ENCODE data around the gene PTPN2. TPM values are rescaled to one million over a fixed set of nuclear protein-coding genes. Genes with fewer than 3 reads are reported as not detected.
A peak's percentile ranks its signal among the peaks of the same experiment; 100 is the strongest.

Gene PTPN2
- total and polyA plus RNA-seq, 5 experiments from 2014 or later = 62.7 to 76.1 (median 71.7) TPM

- H3K4me1 Mint-ChIP-seq = peaks cover 22 to 57% (median 41%) of the 10 kb centered on the region in 4 donors
Observed at GRCh38 chr18:12852566-12853315, 31.3 kb downstream of the PTPN2 start.

GRCh38 chr18:12851716-12852115, 32.3 kb downstream of the PTPN2 start:
- Mint-ChIP-seq H3K27ac (peak overlapping the region in 2 of 10 donors; percentile 20 to 39), H3K27me3 (no peaks in the 10 kb centered on the region), H3K36me3 (peaks cover 0 to 59% (median 24%) of the 10 kb centered on the region in 3 donors), H3K9me3 (no peaks in the 10 kb centered on the region), H3K4me1 (peaks cover 22 to 55% (median 39%) of the 10 kb centered on the region in 4 donors), H3K4me3 (no peak overlapping the region)
- POLR2A ChIA-PET = no interaction called here
- ATAC-seq (no peak), DNase-seq (no peak)

More at GRCh38 chr18:12852566-12853315, 31.3 kb downstream of the PTPN2 start:
- peak overlapping the region in 4 of 10 donors; percentile 6 to 61 (median 28) for H3K27ac Mint-ChIP-seq
- no peak overlapping the region for H3K4me3 Mint-ChIP-seq
- no peaks in the 10 kb centered on the region for H3K9me3 Mint-ChIP-seq
- no peak for DNase-seq
- H3K27me3 Mint-ChIP-seq = no peaks in the 10 kb centered on the region
- H3K36me3 Mint-ChIP-seq = peaks cover 0 to 65% (median 29%) of the 10 kb centered on the region in 3 donors
- no peak for ATAC-seq
- POLR2A ChIA-PET = interaction anchor here (1.7 kb wide), 1 partner anchor 31 kb away, joined by 4 read pairs; no protein-coding TSS in a partner anchor

- DNase-seq (no peak), ATAC-seq (no peak)
- no peak overlapping the region for H3K4me3 Mint-ChIP-seq
- no peak overlapping the region for H3K27ac Mint-ChIP-seq
- H3K27me3 Mint-ChIP-seq = no peaks in the 10 kb centered on the region
- no peaks in the 10 kb centered on the region for H3K9me3 Mint-ChIP-seq
- H3K4me1 Mint-ChIP-seq = peaks cover 10 to 59% (median 47%) of the 10 kb centered on the region in 4 donors
- POLR2A ChIA-PET = interaction anchor here (0.6 kb wide), 1 partner anchor 111 kb away, joined by 3 read pairs; no protein-coding TSS in a partner anchor
- peaks cover 0 to 40% (median 14%) of the 10 kb centered on the region in 3 donors for H3K36me3 Mint-ChIP-seq
Observed at GRCh38 chr18:12849548-12849947, 34.5 kb downstream of the PTPN2 start.

- Mint-ChIP-seq H3K4me3 (no peak overlapping the region), H3K36me3 (peaks cover 0 to 31% (median 9%) of the 10 kb centered on the region in 3 donors), H3K27ac (no peak overlapping the region), H3K27me3 (no peaks in the 10 kb centered on the region), H3K4me1 (peaks cover 12 to 61% (median 51%) of the 10 kb centered on the region in 4 donors), H3K9me3 (no peaks in the 10 kb centered on the region)
- no peak for DNase-seq
- POLR2A ChIA-PET = no interaction called here
- ATAC-seq = no peak
Observed at GRCh38 chr18:12848405-12848804, 35.6 kb downstream of the PTPN2 start.

- POLR2A ChIA-PET = interaction anchor here (0.5 to 1.9 kb wide), 3 partner anchors 9 to 39 kb away, joined by 3 to 11 read pairs (median 3); partner anchors contain the start of gene PTPN2
- H3K27me3 Mint-ChIP-seq = no peaks in the 10 kb centered on the region
- H3K27ac Mint-ChIP-seq = peak overlapping the region in 7 of 10 donors; percentile 11 to 75 (median 57)
- H3K4me1 Mint-ChIP-seq = peaks cover 23 to 84% (median 74%) of the 10 kb centered on the region in 4 donors
- no peak overlapping the region for H3K4me3 Mint-ChIP-seq
- H3K36me3 Mint-ChIP-seq = peaks cover 0 to 18% (median 8%) of the 10 kb centered on the region in 3 donors
- no peaks in the 10 kb centered on the region for H3K9me3 Mint-ChIP-seq
- ATAC-seq = no peak
- no peak for DNase-seq
Observed at GRCh38 chr18:12844391-12844790, 39.6 kb downstream of the PTPN2 start.

- no peak for DNase-seq
- peak overlapping the region in 2 of 10 donors; percentile 20 to 44 for H3K4me3 Mint-ChIP-seq
- peaks cover 0 to 12% (median 4%) of the 10 kb centered on the region in 3 donors for H3K36me3 Mint-ChIP-seq
- peak overlapping the region in 9 of 10 donors; percentile 4 to 85 (median 57) for H3K27ac Mint-ChIP-seq
- ATAC-seq = no peak
- H3K4me1 Mint-ChIP-seq = peaks cover 28 to 86% (median 74%) of the 10 kb centered on the region in 4 donors
- POLR2A ChIA-PET = interaction anchor here (0.5 to 1.9 kb wide), 2 partner anchors 9 to 40 kb away, joined by 3 to 11 read pairs; partner anchors contain the start of gene PTPN2
- no peaks in the 10 kb centered on the region for H3K9me3 Mint-ChIP-seq
- H3K27me3 Mint-ChIP-seq = no peaks in the 10 kb centered on the region
Observed at GRCh38 chr18:12843420-12844350, 40.4 kb downstream of the PTPN2 start.

- H3K36me3 Mint-ChIP-seq = peaks cover 0 to 10% (median 4%) of the 10 kb centered on the region in 3 donors
- POLR2A ChIA-PET = interaction anchor here (1.9 kb wide), 1 partner anchor 41 kb away, joined by 11 read pairs; the partner anchor contains the start of gene PTPN2
- H3K27ac Mint-ChIP-seq = peak overlapping the region in 9 of 10 donors; percentile 15 to 91 (median 63)
- H3K4me3 Mint-ChIP-seq = no peak overlapping the region
- H3K9me3 Mint-ChIP-seq = no peaks in the 10 kb centered on the region
- no peak for ATAC-seq
- H3K4me1 Mint-ChIP-seq = peaks cover 32 to 90% (median 81%) of the 10 kb centered on the region in 4 donors
- no peak for DNase-seq
- no peaks in the 10 kb centered on the region for H3K27me3 Mint-ChIP-seq
Observed at GRCh38 chr18:12842459-12843380, 41.3 kb downstream of the PTPN2 start.

GRCh38 chr18:12841070-12841469, 43.0 kb downstream of the PTPN2 start:
- peak overlapping the region in 3 of 10 donors; percentile 37 to 76 (median 45) for H3K4me3 Mint-ChIP-seq
- POLR2A ChIA-PET = no interaction called here
- H3K4me1 Mint-ChIP-seq = peaks cover 32 to 81% (median 76%) of the 10 kb centered on the region in 4 donors
- H3K27ac Mint-ChIP-seq = peak overlapping the region in 9 of 10 donors; percentile 12 to 95 (median 86)
- no peaks in the 10 kb centered on the region for H3K27me3 Mint-ChIP-seq
- ATAC-seq = no peak
- H3K36me3 Mint-ChIP-seq = peaks cover 0 to 16% (median 6%) of the 10 kb centered on the region in 3 donors
- H3K9me3 Mint-ChIP-seq = no peaks in the 10 kb centered on the region
- DNase-seq = no peak

- POLR2A ChIA-PET = no interaction called here
- Mint-ChIP-seq H3K27ac (peak overlapping the region; percentile 12 to 95 (median 86)), H3K4me3 (peak overlapping the region in 8 of 10 donors; percentile 23 to 76 (median 73)), H3K9me3 (no peaks in the 10 kb centered on the region), H3K4me1 (peaks cover 32 to 75% (median 71%) of the 10 kb centered on the region in 4 donors), H3K27me3 (no peaks in the 10 kb centered on the region), H3K36me3 (peaks cover 0 to 22% (median 10%) of the 10 kb centered on the region in 3 donors)
- DNase-seq (no peak), ATAC-seq (no peak)
Observed at GRCh38 chr18:12840382-12840781, 43.7 kb downstream of the PTPN2 start.

- H3K36me3 Mint-ChIP-seq = peaks cover 0 to 28% (median 14%) of the 10 kb centered on the region in 3 donors
- POLR2A ChIA-PET = no interaction called here
- H3K4me3 Mint-ChIP-seq = peak overlapping the region; percentile 45 to 77 (median 73)
- no peaks in the 10 kb centered on the region for H3K27me3 Mint-ChIP-seq
- ATAC-seq (peak; percentile 73 to 80), DNase-seq (peak in 3 of 10 donors; percentile 44 to 53 (median 48))
- H3K9me3 Mint-ChIP-seq = no peaks in the 10 kb centered on the region
- H3K4me1 Mint-ChIP-seq = peaks cover 31 to 68% (median 64%) of the 10 kb centered on the region in 4 donors
- peak overlapping the region; percentile 12 to 95 (median 86) for H3K27ac Mint-ChIP-seq
Observed at GRCh38 chr18:12839526-12840196, 44.4 kb downstream of the PTPN2 start.

- H3K27me3 Mint-ChIP-seq = no peaks in the 10 kb centered on the region
- H3K4me3 Mint-ChIP-seq = peak overlapping the region; percentile 43 to 77 (median 73)
- ATAC-seq = peak; percentile 43 to 58
- POLR2A ChIA-PET = no interaction called here
- peak overlapping the region; percentile 12 to 95 (median 86) for H3K27ac Mint-ChIP-seq
- H3K9me3 Mint-ChIP-seq = no peaks in the 10 kb centered on the region
- H3K4me1 Mint-ChIP-seq = peaks cover 29 to 62% (median 59%) of the 10 kb centered on the region in 4 donors
- DNase-seq = no peak
- H3K36me3 Mint-ChIP-seq = peaks cover 0 to 31% (median 17%) of the 10 kb centered on the region in 3 donors
Observed at GRCh38 chr18:12839057-12839525, 44.9 kb downstream of the PTPN2 start.
